Mammary epithelial cell (primary cell): Measurements from ENCODE around the gene SSU72.

Source experiments
- EZH2 ChIP-seq: IDR thresholded peaks from 2 replicates; pipeline ENCODE4 v1.6.1; 2012; ENCODE audit warnings: low read length, inconsistent platforms, borderline replicate concordance
- TF ChIP-seq, protein P1 (sequence below), 2 donors: IDR thresholded peaks in 1 of 2; conservative IDR thresholded peaks in 1 of 2; 2 replicates each; pipeline ENCODE4 v1.5.1; 2011 to 2012; ENCODE audit warnings: inconsistent platforms in 2 of 2, low read length in 2 of 2, mild to moderate bottlenecking in 2 of 2, control low read depth in 1 of 2, low read depth in 1 of 2; ENCODE audit not compliant: insufficient read depth in 1 of 2; ENCODE audit errors: extremely low read depth in 1 of 2

DNA sequence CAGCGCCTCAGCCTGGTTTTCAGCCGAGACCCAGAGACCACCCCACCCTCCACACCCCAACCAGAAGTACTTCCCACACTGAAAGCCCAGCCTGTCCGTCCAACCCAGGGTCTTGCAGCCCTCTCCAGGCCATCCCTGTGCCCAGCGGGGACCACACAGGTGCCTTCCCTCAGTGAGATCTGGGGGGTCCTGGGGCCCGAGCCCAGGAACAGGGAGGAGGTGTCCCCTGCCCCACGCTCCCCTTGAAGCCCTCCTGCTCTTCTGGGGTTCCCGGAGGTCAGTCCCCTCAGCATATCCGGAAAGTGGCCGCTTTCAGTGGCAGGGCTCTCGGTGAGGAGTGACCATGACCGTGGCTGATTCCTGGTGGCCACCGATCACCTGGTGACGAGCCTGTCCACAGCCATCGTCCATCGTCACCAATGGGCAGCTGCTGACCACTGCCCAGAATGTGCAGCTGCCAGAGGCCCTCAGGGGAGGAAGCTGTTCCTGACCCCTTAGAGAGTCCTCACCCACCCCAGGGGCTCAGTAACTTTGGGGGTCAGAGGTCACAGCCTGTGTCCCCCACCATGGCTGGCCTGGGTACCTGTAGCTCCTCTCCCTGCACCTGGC is 37.6 kb downstream of the SSU72 start:
- no peak for TF ChIP-seq EZH2
- TF ChIP-seq, protein P1, sequence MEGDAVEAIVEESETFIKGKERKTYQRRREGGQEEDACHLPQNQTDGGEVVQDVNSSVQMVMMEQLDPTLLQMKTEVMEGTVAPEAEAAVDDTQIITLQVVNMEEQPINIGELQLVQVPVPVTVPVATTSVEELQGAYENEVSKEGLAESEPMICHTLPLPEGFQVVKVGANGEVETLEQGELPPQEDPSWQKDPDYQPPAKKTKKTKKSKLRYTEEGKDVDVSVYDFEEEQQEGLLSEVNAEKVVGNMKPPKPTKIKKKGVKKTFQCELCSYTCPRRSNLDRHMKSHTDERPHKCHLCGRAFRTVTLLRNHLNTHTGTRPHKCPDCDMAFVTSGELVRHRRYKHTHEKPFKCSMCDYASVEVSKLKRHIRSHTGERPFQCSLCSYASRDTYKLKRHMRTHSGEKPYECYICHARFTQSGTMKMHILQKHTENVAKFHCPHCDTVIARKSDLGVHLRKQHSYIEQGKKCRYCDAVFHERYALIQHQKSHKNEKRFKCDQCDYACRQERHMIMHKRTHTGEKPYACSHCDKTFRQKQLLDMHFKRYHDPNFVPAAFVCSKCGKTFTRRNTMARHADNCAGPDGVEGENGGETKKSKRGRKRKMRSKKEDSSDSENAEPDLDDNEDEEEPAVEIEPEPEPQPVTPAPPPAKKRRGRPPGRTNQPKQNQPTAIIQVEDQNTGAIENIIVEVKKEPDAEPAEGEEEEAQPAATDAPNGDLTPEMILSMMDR (conservative IDR thresholded peaks at IDR 0.05 in 1 of 2, IDR thresholded peaks at IDR 0.05 in 1 of 2; ENCODE audit: extremely low read depth in 1 of 2, insufficient read depth in 1 of 2, low read depth in 1 of 2, low read length in 2 of 2), result no peak
